HepG2 (cell line): Measurements from ENCODE around the gene ADCY9. TPM values are rescaled to one million over a fixed set of nuclear protein-coding genes. Genes with fewer than 3 reads are reported as not detected.

Experiments
- FOXP4 ChIP-seq: sonication (generic); formaldehyde crosslinking; IDR thresholded peaks from 2 replicates; pipeline ENCODE4 v1.4.0; 2020; ENCODE audit warnings: missing genetic modification reagents
- GFI1 ChIP-seq: sonication (generic); formaldehyde crosslinking; IDR thresholded peaks from 2 replicates; pipeline ENCODE4 v1.5.0; 2020; ENCODE audit warnings: missing genetic modification reagents, mild to moderate bottlenecking, borderline replicate concordance
- HIC2 ChIP-seq: sonication (generic); formaldehyde crosslinking; IDR thresholded peaks from 2 replicates; pipeline ENCODE4 v1.9.0; 2022; ENCODE audit warnings: low read depth, missing genetic modification reagents
- IRF2 ChIP-seq: IDR thresholded peaks from 2 replicates; pipeline ENCODE4 v1.6.1; 2018; ENCODE audit warnings: missing genetic modification reagents, missing compliant biosample characterization
- NFIC ChIP-seq: IDR thresholded peaks from 2 replicates; pipeline ENCODE4 v1.6.1; 2012; ENCODE audit warnings: mild to moderate bottlenecking, low read length, inconsistent platforms
- PAF1 ChIP-seq: IDR thresholded peaks from 2 replicates; pipeline ENCODE4 v1.6.1; 2016; ENCODE audit warnings: missing genetic modification reagents, missing compliant biosample characterization
- POGZ ChIP-seq: sonication (generic); formaldehyde crosslinking; IDR thresholded peaks from 2 replicates; pipeline ENCODE4 v1.4.0; 2020; ENCODE audit warnings: mild to moderate bottlenecking, missing genetic modification reagents
- RFXAP ChIP-seq: sonication (generic); formaldehyde crosslinking; IDR thresholded peaks from 2 replicates; pipeline ENCODE4 v1.4.0; 2020; ENCODE audit warnings: missing genetic modification reagents, borderline replicate concordance
- SOX6 ChIP-seq, 2 experiments: fragments of 450-650 bp in 1 of 2; sonication (generic) in 1 of 2; formaldehyde crosslinking in 1 of 2; IDR thresholded peaks; 2 replicates each; pipeline versions ENCODE4 v1.4.0 to v1.6.1; 2017 to 2020; ENCODE audit warnings: antibody characterized with exemption in 1 of 2, mild to moderate bottlenecking in 1 of 2, missing genetic modification reagents in 1 of 2
- TFDP1 ChIP-seq: IDR thresholded peaks from 2 replicates; pipeline ENCODE4 v1.6.1; 2016; ENCODE audit warnings: missing compliant biosample characterization, missing genetic modification reagents, borderline replicate concordance
- ZBTB38 ChIP-seq: sonication (generic); formaldehyde crosslinking; IDR thresholded peaks from 2 replicates; pipeline ENCODE4 v1.5.1; 2020; ENCODE audit warnings: mild to moderate bottlenecking, missing genetic modification reagents
- ZEB1 ChIP-seq: IDR thresholded peaks from 2 replicates; pipeline ENCODE4 v1.6.1; 2012; ENCODE audit warnings: mild to moderate bottlenecking, low read depth, inconsistent platforms; ENCODE audit not compliant: insufficient replicate concordance
- ZHX2 ChIP-seq, 2 experiments: sonication (generic) in 1 of 2; formaldehyde crosslinking in 1 of 2; IDR thresholded peaks; 2 replicates each; pipeline versions ENCODE4 v1.6.1 to v1.9.0; 2014 to 2022; ENCODE audit warnings: antibody characterized with exemption in 1 of 2, borderline replicate concordance in 1 of 2, inconsistent platforms in 1 of 2, low read depth in 1 of 2, missing genetic modification reagents in 1 of 2
- ZNF138 ChIP-seq: sonication (generic); formaldehyde crosslinking; IDR thresholded peaks from 2 replicates; pipeline ENCODE4 v1.5.0; 2020; ENCODE audit warnings: mild to moderate bottlenecking, low read depth, missing genetic modification reagents
- ZNF816 ChIP-seq: sonication (generic); formaldehyde crosslinking; IDR thresholded peaks from 2 replicates; pipeline ENCODE4 v1.8.0; 2022; ENCODE audit warnings: missing genetic modification reagents, mild to moderate bottlenecking, borderline replicate concordance
- polyA plus RNA-seq, 8 experiments: library from polyadenylated mRNA; depleted of rRNA in 3 of 8; stranded (reverse) in 7 of 8; unstranded in 1 of 8; fragments of >200 nt; fragmentation: Illumina TruSeq in 4 of 8; extraction: Trizol in 4 of 8; gene quantifications; 2 replicates each; pipeline versions ENCODE4 v1.2.1 to v1.2.3, GENCODE V29; 2011 to 2016; ENCODE audit warnings: low read depth in 4 of 8, missing spikeins in 1 of 8, mixed read lengths in 1 of 8; ENCODE audit not compliant: insufficient read depth in 1 of 8
- total RNA-seq, 5 experiments: library from RNA; depleted of rRNA; stranded (reverse); fragments of >200 nt; fragmentation: Illumina TruSeq; extraction: Trizol; gene quantifications; 2 replicates each; pipeline ENCODE4 v1.2.3, GENCODE V29; 2016; ENCODE audit warnings: low read depth in 1 of 5

The ADCY9 gene
- total and polyA plus RNA-seq, 2 of the 13 experiments (the other 11 are each of a cell fraction or from before 2014, with no cell fraction given): 11.2 to 13.9 TPM

- TF ChIP-seq IRF2 (peak; percentile 50; the same call in 1 of the 2 replicates), FOXP4 (CRISPR knock-in tag) (peak; percentile 72), GFI1 (peak; percentile 99), ZHX2 (IDR thresholded peaks at IDR 0.05; ENCODE audit: low read depth) (no peak), ZHX2 (CRISPR knock-in tag; IDR thresholded peaks at IDR 0.05; ENCODE audit: borderline replicate concordance) (no peak), SOX6 (IDR thresholded peaks at IDR 0.05) (no peak), SOX6 (CRISPR knock-in tag; IDR thresholded peaks at IDR 0.05) (peak; percentile 87), ZNF816 (CRISPR knock-in tag) (0 out of 2 replicates have a peak, but pooled peaks have one; percentile 40), PAF1 (CRISPR knock-in tag) (no peak), ZBTB38 (0 out of 2 replicates have a peak, but pooled peaks have one; percentile 51), ZNF138 (CRISPR knock-in tag) (no peak), RFXAP (CRISPR knock-in tag) (0 out of 2 replicates have a peak, but pooled peaks have one; percentile 68), TFDP1 (CRISPR knock-in tag) (peak; percentile 21; the same call in 1 of the 2 replicates), HIC2 (no peak), NFIC (no peak), ZEB1 (peak; percentile 97), POGZ (peak; percentile 73)
These were observed 22.0 kb downstream of the ADCY9 start (continued) for GRCh38 chr16:4094127-4094773.
